Ascending aorta (tissue), 2 donors: Measurements from ENCODE around the gene ATP6V1G2. TPM values are rescaled to one million over a fixed set of nuclear protein-coding genes. Genes with fewer than 3 reads are reported as not detected.

ENCODE experiments used
- DNase-seq, 2 donors: peaks; one replicate each; pipeline ENCODE4 v3.0.0-alpha.2; 2019; ENCODE audit warnings: low spot score in 2 of 2
- H3K27ac ChIP-seq, 2 donors: fragments of 200-600 bp; sonication (generic); one replicate each; pipeline ENCODE4 v1.5.1; 2016 to 2017; ENCODE audit warnings: mild to moderate bottlenecking in 1 of 2
- H3K27me3 ChIP-seq: fragments of 200-600 bp; sonication (generic); one replicate; pipeline ENCODE4 v1.5.1; 2017
- H3K36me3 ChIP-seq, 2 donors: fragments of 200-600 bp; sonication (generic); one replicate each; pipeline ENCODE4 v1.5.1; 2016
- H3K4me1 ChIP-seq, 2 donors: fragments of 200-600 bp; sonication (generic); one replicate each; pipeline ENCODE4 v1.5.1; 2016 to 2017; ENCODE audit warnings: mild to moderate bottlenecking in 1 of 2
- H3K4me3 ChIP-seq, 2 donors: fragments of 200-600 bp; sonication (generic); one replicate each; pipeline ENCODE4 v1.5.1; 2016 to 2017; ENCODE audit warnings: mild to moderate bottlenecking in 1 of 2
- H3K9me3 ChIP-seq, 2 donors: fragments of 200-600 bp; sonication (generic); one replicate each; pipeline ENCODE4 v1.5.1; 2016
- intact Hi-C: fragments of 100-400 bp; cut with DNase I; formaldehyde crosslinking; loops from one replicate; pipeline ENCODE4 v1.15.1; 2023
- total RNA-seq: library from RNA; depleted of rRNA; stranded (reverse); fragments of >200 nt; gene quantifications from one replicate; pipeline ENCODE4 v1.1.0, GENCODE V29; 2016
- TF ChIP-seq, protein P1 (sequence below), 3 experiments: fragments of 200-600 bp in 2 of 3; fragments of 450-650 bp in 1 of 3; sonication (generic) in 2 of 3; IDR thresholded peaks; one replicate each; pipeline ENCODE4 v1.5.1; 2016 to 2019; ENCODE audit warnings: antibody characterized with exemption in 3 of 3, mild to moderate bottlenecking in 1 of 3, moderate library complexity in 1 of 3

Gene ATP6V1G2
- total RNA-seq, 1 donor from 2014 or later: not detected

DNA sequence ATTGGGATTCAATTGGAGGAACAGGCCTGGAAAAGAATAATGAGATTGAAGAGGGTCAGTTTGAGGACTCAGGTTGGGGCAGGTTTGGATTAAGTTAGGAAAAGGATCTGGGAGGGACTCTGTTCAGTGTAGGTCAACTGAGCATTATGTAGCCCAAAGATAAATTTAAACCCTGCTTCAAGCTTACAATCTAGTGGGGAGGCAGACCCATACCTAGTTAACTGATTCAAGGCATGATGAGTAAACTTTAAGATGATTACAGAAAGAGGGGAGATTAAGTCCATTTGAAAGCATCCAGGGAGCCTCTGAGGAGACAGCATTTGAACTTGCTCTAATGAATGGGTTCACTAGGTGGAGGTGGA, 14.3 kb upstream of the ATP6V1G2 start:
- Histone ChIP-seq H3K9me3 (no peaks in the 10 kb centered on the region), H3K4me1 (peaks cover 4 to 6% of the 10 kb centered on the region in 2 donors), H3K27ac (peak overlapping the region; percentile 54 to 66), H3K27me3 (no peaks in the 10 kb centered on the region), H3K36me3 (peaks cover 17 to 33% of the 10 kb centered on the region in 2 donors), H3K4me3 (no peak overlapping the region)
- TF ChIP-seq, protein P1, sequence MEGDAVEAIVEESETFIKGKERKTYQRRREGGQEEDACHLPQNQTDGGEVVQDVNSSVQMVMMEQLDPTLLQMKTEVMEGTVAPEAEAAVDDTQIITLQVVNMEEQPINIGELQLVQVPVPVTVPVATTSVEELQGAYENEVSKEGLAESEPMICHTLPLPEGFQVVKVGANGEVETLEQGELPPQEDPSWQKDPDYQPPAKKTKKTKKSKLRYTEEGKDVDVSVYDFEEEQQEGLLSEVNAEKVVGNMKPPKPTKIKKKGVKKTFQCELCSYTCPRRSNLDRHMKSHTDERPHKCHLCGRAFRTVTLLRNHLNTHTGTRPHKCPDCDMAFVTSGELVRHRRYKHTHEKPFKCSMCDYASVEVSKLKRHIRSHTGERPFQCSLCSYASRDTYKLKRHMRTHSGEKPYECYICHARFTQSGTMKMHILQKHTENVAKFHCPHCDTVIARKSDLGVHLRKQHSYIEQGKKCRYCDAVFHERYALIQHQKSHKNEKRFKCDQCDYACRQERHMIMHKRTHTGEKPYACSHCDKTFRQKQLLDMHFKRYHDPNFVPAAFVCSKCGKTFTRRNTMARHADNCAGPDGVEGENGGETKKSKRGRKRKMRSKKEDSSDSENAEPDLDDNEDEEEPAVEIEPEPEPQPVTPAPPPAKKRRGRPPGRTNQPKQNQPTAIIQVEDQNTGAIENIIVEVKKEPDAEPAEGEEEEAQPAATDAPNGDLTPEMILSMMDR (IDR thresholded peaks at IDR 0.05): no peak
- DNase-seq: no peak
- intact Hi-C loops: no loop called here

GRCh38 chr6:31559958-31560696, 13.7 kb upstream of the ATP6V1G2 start:
- TF ChIP-seq, protein P1 (IDR thresholded peaks at IDR 0.05): no peak
- H3K27me3 ChIP-seq: no peaks in the 10 kb centered on the region
- no peak overlapping the region for H3K4me3 ChIP-seq
- peaks cover 17 to 33% of the 10 kb centered on the region in 2 donors for H3K36me3 ChIP-seq
- DNase-seq: peak in 1 of 2 donors; percentile 78
- intact Hi-C loops: no loop called here
- H3K27ac ChIP-seq: peak overlapping the region; percentile 54 to 66
- H3K9me3 ChIP-seq: no peaks in the 10 kb centered on the region
- H3K4me1 ChIP-seq: peaks cover 4 to 6% of the 10 kb centered on the region in 2 donors

DNA sequence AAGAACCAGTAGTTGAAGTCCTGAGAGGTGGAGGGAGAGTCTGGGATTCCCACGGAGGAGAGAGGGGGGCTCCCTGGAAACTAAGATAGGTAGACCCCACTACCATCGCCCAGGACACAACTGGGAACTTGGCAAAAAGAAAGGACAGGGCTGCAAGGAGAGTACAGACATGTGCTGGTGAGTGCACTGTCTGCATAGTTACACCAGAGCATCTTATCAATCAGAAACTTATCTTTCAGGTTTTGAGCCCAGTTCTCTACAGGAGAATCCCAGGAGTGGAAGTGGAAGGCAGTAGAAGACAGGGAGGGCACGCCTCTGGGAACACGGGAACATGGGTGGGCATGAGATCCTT, 13.2 kb upstream of the ATP6V1G2 start:
- Histone ChIP-seq H3K27ac (peak overlapping the region; percentile 54 to 66), H3K36me3 (peaks cover 17 to 33% of the 10 kb centered on the region in 2 donors), H3K27me3 (no peaks in the 10 kb centered on the region), H3K4me1 (peaks cover 4 to 6% of the 10 kb centered on the region in 2 donors), H3K9me3 (no peaks in the 10 kb centered on the region), H3K4me3 (no peak overlapping the region)
- TF ChIP-seq, protein P1 (IDR thresholded peaks at IDR 0.05): no peak
- intact Hi-C loops: no loop called here
- DNase-seq: no peak

DNA sequence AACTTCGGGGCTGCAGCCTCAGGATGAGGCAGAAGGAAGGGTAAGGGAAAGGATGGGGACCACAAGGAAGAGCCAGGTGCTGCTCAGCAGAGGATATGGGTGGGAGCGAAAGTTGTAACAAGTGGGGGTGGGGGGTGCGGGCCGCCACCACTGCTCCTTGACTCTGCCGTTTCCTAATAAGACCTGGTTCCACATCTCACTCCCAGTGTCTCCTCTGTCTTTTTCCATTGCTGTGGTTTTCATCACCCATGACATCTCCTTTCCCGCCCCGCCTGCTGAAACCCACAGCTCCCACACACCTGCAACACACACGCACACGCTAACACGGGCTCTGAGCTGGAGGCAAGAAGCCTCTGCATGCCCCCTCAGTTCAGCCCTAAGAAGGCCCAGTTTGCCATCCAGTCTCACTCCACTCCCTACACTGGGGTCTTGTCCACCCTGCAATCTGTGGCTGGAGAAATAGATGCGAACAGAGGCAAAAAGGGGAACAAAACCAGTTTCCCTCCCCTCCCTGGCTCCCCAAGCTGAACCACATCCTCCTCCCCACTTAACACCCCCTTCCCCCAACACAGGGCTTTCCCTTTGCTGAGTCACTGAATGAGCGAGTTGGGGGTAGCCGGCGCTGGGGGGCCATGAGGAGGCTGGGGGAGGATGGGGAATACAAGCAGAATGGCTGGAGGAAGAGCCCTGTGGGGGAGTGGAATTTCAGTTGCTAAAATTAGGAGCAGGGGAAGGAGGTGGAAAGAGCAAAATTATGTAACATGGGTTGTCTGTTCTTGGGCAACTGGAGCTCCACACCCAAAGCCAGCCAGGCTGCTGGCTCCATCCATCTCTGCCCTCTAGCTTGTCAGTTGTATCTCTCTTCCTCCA, 12.5 kb upstream of the ATP6V1G2 start:
- intact Hi-C loops: no loop called here
- DNase-seq: no peak
- Histone ChIP-seq H3K27ac (peak overlapping the region in 1 of 2 donors; percentile 54), H3K36me3 (peaks cover 17 to 33% of the 10 kb centered on the region in 2 donors), H3K4me1 (peaks cover 4 to 6% of the 10 kb centered on the region in 2 donors), H3K4me3 (no peak overlapping the region), H3K27me3 (no peaks in the 10 kb centered on the region), H3K9me3 (no peaks in the 10 kb centered on the region)
- TF ChIP-seq, protein P1 (IDR thresholded peaks at IDR 0.05): no peak

DNA sequence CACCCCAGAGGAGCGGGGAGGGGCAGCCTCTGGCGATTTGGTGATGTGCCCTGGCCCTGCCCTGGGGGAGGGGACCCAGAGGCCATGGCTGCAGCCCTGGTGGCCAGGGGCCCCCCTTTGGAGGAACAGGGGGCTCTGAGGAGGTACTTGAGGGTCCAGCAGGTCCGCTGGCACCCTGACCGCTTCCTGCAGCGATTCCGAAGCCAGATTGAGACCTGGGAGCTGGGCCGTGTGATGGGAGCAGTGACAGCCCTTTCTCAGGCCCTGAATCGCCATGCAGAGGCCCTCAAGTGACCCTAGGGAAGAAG, 11.9 kb upstream of the ATP6V1G2 start:
- H3K27ac ChIP-seq: no peak overlapping the region
- H3K4me3 ChIP-seq: no peak overlapping the region
- H3K9me3 ChIP-seq: no peaks in the 10 kb centered on the region
- H3K4me1 ChIP-seq: peaks cover 4 to 6% of the 10 kb centered on the region in 2 donors
- no peak for DNase-seq
- H3K27me3 ChIP-seq: no peaks in the 10 kb centered on the region
- TF ChIP-seq, protein P1 (IDR thresholded peaks at IDR 0.05): no peak
- H3K36me3 ChIP-seq: peaks cover 17 to 33% of the 10 kb centered on the region in 2 donors
- intact Hi-C loops: no loop called here
